CD4-positive, alpha-beta T cell treated with Interleukin-2 at 100 ng/mL for 4 hours (primary cell): ENCODE data around the gene PRKCE.

ENCODE experiments used
- DNase-seq: peaks from one replicate; pipeline ENCODE4 v3.0.0-alpha.2; 2020; ENCODE audit warnings: low spot score

The PRKCE gene

DNA sequence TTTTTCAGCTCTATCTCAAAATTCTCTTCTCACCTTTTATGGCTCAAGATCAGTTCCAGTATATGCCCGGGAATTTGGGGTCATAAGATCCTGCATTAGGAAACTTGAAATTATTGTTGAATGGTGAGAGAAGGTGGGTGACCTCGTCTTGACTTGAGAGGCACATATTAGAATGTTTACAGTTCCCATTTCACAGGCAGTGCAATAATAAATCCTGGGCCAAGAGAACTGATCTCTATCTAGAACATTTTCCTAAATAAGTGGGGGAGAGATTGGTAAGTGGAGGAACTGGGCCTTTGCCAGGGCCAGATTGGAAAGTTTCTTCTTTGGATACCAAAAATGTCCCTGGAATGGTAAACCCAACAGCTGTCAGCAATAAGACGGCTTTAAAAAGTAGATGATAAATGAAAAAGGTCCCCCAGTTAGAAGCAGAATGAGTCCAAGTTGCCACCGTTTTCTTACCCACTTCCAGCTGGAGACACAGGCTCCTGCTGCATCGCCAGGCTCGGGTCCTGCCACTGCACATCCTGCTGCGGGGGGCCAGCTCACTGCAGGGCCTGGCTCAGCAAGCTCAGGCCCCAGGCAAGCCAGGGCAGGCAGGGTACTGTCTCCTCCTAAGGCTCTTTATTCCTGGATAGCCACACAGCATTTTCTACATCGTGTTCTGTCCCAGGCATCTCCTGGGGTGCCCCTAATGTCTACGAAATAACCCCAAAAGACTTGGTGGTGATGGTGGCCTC is 519.3 kb downstream of the PRKCE start:
- DNase-seq, result no peak

DNA sequence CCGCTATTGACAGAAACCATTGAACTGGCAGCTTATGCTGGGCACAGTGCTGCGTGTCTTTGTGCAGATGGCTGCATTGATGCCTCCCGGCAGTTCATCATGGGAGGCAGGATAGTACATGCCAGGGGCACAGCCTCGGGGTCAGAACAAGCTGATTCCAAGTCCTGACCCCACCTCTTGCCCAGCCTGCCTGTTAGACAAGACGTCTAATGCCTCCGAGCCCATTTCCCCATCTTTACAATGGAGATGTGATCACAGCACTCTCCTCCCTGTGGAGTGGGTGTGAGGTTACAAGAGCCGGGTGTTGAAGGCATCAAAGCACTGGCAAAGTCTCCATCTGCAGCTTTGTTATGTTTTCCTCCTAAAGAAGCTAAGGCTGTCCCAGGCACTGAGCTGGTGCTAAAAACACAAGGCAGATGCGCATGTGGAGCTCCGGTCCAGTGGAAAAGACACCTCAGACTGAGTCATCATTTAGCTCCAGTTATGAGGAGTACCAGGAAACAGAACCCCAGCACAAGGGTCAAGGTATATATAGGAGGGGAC is 520.0 kb downstream of the PRKCE start:
- no peak for DNase-seq

DNA sequence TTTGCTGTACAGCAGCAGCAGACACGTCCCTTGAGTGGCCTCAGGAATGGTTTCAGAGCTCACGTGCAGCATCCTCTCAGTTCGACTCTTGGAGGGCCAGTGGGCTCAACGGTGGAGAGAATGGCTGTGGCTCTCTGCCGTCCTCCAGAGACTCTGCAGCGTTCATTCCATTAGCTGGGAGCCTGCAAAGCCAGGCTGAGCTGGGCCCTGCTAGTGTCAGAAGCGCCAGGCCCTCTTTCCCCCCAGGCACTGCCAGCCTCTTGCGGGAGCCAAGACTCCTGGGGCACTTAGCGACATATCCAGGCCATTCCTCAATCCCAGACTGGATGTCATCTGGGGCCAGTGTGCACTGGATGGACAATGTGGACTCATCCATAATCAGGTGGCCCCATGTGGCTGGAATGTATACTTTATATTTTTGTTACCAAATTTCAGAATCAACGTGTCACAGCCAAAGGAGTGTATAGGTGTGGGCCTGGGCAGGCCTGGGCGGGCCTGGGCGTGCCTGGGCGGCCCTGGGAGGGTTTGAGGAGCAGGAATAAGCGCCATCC is 520.6 kb downstream of the PRKCE start:
- no peak for DNase-seq

DNA sequence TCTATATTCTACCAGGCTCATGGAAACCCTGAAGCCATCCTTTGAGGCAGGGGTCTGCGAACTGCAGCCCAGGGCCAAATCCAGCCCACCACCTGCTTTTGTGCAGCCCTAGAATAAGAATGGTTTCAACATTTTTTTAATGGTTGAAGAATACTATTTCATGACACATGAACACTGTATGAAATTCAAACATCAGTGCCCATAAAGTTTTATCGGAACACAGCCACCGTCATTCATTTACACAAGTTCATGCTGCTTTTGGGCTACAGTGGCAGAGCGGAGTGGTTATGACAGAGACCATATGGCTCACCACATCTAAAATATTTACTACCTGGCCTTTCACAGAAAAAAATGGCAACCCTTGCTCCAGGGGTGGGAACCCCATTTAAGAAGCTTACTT is 521.6 kb downstream of the PRKCE start:
- DNase-seq, result no peak

DNA sequence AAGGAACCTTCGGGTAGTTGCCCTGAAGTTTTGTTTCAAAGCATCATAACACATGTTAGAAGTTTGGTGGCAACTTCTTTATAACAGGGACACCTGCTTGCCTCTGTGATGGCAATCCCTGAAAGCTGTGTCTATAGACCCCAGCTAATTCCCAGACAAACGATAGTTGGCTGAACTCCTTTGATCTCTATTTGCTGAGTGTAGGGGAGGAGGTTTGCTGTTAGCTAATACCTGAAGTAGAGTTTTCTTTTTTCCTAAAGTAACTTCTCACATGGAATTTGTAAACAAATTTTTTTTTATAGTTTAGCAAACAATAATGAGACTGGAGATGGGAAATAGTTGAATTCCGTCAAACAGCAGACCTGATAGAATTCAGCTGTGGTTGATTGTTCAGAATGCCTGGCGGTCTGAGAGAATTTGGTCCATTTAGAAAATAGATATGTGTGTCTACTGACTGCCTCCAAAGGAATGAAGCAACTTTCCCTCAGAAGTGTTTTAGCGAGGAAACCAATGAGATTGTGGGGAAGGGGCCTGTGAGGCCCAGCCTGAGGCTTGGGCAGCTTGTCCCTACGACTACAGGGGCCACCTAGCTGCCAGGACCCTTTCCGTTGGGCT is 522.3 kb downstream of the PRKCE start:
- no peak for DNase-seq

DNA sequence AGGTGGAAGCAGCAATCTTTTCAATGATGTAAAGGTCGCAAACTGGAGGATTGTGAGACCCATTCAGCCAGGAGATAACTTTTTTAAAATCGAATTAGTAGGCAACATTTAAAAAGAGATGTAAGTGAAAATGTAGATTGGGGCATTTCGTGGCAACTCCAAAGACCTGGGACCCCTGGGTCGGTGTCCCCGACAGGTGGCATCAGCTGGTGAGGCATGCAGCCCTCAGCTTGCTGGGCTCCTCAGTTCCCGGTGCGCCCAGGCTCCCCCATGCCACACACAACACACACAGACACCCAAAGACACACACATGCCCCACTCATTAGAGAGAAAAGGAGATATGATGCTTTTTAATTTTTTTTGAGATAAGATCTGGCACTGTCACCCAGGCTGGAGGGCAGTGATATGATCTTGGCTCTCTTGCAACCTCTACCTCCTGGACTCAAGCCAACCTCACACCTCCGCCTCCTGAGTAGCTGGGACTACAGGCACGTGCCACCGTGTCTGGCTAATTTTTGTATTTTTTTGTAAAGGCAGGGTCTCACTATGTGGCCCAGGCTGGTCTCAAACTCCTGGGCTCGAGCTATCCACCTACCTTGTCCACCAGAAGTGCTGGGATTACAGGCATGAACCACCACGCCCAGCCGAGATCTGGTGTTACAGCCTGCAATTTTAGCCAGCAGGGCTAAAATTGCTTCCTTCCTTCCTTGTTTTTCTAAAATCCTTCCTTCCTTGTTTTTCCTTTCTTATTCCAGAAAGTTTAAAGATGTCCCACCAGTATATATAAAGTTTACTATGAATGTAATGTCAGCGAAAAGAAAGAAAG is 523.1 kb downstream of the PRKCE start:
- DNase-seq, result no peak

DNA sequence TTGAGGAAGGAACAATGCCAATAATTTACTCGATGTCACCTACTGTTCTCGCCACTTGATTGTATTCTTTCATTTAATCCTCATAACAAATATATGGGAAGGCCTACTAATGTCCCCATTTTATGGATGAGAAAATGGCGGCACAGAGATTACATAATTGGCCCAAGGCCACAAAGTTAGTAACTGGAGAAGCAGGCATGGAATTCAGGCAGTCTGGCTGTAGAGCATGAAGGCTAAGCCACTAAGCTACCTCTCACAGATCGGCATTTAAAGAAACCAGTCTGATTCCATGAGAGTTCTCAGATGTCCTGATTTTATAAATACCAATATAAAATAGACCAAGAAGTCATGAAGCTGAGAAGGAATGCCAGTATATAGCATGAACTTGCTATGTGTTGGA is 523.9 kb downstream of the PRKCE start:
- DNase-seq, result no peak

DNA sequence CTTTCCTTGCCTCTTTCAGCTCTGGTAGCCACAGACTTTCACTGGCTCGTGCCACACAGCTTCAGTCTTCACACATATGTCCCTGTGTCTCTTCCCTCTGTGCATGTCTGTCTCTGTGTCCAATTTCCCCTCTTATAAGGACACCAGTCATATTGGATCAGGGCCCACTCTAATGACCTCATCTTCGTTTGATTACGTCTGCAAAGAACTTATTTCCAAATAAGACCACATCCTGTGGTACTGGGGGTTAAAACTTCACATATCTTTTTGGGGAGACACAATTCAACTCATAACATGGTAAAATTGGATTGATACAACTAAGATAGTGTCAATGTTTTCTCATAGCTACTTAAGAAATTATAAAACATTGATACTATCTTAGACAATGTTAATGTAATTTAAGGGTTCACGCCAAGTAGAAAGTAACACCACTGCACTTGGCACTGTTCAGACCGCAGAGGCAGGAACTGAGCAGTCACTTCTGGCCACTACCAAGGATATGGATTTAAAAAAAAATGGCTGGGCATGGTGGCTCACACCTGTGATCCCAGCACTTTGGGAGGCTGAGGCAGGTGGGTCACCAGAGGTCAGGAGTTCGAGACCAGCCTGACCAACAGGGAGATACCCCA is 526.1 kb downstream of the PRKCE start:
- no peak for DNase-seq

DNA sequence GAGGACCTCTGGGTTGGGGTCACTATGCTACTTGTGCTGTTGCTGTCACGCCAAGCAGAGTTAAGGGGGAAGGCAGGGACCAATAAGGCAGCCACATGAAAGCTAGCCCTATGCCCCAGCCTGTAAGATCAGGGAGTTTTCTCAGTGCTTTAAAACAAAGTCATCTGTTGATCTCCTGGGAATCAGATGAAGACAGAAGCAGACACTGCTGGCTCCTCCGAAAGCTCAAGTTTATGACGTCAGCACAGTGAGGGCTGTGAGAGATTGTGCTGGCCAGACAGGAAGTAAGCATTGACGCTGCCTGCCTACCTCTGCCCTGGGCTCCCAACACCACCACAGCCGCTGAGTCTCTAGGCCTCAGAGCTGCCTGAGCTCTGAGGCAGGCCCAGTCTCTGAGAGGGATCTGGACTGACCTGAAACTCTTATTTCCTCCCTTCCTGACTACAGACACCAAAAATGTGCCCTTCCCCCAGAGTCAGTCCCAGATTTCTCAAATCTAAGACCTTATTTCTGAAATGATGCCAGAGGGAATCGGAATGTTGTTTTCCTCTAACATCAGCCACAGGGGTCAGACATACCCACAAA is 527.7 kb downstream of the PRKCE start:
- peak; percentile 39 for DNase-seq

DNA sequence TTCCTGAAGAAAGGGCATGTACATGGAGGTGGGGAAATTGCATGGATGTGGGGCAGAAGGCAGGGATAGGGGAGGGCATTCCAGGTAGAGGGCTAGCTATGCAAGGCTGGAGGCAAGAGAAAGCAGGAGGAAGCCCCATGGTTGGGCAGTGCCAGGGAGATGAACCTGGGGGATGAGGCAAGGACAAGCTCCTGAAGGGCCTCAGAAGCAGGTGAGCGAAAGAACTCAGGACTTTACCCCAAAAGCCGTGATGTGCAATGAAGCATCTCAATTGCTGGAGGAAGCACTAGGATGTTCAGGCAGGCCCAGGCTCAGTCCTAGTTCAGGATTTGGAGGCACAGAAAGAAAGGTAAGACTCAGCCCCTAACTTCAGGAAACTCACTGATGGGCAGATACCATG is 528.7 kb downstream of the PRKCE start:
- no peak for DNase-seq

DNA sequence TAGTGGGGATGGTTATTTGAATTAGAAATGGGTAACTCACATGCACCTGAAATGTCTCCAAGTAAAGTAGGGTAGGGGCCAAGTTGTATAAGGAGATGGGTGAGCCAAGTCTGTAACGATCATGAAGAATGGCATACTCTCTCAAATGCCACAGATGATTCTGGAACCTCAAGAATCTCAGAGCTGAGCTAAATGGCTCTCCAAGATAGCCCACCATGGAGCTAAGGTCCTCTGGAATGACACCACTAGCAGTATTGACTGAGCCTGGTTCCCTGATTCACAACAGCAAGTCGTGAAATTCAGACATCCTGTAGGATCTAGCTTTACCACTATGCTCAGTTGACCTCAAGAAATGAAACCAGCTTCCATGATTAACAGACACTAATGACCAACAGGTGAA is 529.8 kb downstream of the PRKCE start:
- no peak for DNase-seq

DNA sequence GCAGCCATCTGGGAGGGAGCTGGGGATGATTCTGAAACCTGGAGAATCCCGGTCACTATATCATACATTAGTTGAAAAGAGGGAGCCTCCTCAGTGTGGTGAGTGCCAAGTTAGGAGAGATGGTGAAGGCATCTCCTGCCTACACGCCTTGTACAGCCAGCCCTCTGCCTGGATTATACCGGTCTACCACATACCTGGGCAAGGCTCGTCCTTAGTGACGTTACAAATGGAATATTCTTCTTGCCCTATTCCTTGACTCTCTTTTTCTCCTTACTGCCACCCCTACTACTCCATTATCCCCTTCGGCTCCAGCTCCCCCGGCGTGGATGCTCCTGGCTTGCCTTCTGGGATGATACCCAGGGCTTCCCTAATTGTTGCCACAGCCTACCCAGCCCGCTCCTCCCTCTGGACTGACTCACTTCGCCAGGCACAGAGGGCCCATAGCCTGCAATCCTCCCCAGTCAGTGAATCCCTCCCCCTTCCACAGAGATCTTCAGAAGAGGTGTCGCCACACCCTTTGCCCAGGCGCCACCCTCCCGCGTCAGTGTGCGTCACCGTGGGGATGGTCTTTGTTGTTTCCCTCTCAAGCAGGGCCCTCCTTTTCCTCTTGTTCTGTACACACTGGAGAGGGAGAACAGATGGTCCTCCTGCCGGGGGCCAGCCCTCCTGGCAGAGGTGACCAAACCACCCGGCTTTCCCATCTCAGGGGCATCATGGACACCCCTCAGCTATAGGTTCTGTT is 530.5 kb downstream of the PRKCE start:
- DNase-seq, result no peak

DNA sequence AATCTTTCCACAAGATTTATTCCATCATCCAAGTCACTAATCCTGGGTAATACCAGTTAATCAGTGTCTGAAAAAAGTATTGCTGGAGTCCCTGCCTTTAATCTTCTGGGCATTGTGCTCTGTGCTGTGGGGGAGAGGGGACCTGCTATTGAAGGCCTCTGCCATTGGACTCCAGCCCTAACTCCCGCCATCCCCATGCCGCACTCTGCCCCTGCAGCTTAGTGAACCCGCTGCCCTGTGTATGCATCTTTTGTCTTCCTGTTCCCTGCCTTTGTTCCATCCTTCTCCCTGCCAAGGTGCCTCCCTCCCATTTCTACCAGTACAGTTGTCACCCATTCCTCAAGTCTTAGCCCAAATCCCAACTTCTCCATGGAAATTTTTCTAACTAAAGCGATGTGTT is 532.0 kb downstream of the PRKCE start:
- DNase-seq, result no peak

DNA sequence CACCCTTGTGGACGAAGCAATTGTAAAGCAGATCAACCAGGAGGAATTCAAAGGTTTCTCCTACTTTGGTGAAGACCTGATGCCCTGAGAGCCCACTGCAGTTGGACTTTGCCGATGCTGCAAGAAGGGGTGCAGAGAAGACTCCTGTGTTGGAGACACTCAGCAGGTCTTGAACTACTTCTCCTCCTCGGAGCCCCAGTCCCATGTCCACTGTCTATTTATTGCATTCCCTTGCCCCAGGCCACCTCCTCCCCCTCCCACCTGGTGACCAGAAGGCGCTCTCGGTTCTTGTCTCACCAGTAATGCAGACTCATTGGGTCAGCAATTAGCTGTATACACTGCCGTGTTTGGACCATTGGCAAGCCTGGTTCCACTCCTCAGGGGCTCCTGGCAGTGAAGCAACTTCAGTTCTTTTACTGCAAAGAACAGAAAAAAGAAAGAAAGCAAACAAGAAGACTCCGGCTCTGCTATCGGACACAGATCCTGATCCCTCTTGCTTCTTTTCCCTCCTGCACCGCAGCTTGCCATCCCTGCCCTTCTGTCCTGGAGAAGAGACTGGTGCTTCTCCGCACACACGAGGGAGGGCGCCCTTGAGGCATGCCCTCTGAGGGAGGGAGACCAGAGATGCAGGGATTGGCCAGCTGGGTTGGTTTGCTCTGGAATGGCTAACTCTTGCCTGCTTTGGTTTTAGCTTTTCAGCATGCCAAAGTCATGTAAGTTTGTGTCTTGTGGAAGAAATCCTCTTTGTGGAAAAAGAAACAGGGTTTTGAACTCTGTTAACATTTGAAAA is 533.5 kb downstream of the PRKCE start:
- no peak for DNase-seq

DNA sequence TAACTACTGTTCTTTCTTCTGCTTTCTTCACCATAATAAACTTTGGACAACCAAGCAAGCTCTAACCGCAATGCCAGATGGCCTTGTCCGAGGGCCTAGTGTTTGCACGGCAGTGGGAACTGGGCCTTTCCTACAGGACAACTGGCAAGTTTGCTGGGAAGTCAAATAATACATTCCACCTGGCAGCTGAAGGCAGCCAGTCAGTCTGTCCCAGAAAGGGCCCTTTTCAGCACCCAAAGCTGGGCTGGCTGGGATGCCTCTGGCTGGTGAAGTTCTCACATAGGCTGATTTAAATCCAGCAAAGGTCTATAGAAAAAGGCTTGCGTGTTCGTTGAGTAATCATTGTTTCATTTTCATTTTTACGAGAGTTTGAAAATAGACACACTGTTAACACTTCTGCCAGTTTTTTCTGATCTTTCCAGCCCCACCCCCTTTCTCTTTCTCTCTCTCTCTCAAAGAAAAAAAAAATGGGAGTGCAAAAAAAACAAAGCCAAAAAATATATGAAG is 535.7 kb downstream of the PRKCE start:
- DNase-seq, result peak; percentile 11

DNA sequence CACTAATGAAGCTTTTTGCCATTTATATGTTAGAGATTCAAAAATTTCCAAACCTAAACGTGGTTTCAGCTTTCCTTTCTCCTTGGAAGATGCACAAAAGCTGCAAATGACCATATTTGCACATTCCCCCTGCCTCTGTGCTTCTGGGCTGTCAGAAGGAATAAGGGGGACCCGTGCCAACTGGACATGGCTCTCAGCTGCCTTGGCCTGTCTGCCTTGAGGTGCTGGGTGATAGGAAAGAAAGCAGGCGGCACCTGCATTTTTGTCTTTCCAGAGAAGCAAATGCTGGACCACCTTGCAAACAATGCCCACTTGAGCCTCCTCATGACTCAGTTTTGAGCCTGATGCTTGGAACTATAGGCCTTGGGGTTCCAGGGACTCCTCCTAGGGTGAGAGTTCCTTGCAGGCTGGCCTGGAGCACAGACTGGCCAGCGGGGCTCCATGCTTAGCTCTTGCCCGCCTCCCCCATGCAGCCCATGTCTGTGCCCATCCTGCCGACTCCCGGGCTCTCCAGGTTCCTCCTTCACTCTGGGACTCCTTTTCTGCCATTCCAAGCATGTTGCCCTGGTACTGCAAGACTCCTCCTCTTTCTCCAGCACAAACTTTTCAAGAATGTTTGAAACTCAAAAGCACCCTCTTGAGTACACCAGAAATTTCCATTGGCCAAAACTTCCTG is 536.7 kb downstream of the PRKCE start:
- DNase-seq, result no peak

DNA sequence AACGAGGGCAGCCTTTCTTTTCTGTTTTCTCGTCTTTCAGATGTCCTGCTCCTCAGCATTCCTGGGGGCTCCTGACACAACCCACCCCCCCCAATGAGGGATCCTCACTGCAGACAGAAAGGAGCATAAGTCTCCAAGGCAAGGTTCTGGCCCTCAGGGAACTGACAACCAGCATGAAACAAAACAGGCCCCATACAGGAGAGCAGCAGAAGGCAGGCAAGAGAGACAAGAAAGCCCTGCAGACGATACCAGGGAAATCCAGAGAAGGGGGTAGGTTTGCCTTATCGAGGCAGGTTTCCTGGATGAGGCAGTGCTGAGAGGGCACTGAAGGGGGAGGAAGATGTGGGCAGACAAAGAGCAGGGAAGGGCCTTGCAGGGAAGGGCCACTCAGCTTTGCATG is 541.9 kb downstream of the PRKCE start:
- no peak for DNase-seq

DNA sequence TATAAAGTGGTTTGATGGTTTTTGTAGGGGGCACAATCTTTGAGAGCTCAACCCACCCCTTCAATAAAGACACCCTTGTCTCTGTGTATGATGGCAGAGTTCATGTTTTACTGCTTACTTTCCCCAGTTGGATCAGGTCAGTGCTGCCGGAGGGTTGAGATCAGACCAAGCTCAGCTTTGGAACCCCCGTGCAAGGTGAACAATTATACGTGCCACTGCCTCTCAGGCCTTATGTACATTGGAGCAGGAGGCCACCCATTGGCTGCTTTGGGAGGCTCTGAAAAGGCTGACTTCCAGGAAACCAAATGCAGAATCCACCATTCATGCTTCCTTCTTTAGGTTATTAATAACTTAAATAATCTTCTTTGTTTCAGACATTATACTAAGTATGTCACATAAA is 542.4 kb downstream of the PRKCE start:
- no peak for DNase-seq

DNA sequence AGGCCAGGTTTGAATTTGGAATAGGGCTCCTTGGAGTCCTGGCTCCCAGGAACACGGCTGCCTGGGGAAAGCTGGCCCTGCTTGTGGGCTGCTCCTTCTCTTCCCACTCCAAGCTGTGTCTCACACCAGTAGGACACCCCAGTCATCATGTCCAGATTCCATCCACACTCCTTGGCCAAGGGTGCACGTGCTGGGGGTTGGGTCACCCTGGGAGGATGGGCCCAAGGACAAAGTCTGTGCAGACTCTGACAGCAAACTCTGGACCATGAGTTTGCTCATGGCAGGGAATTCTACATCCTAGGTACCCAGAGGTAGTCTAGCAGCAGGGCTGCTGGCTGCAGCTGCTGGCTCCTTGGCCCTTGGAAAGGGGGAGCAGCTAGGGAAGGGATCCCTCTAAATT is 543.4 kb downstream of the PRKCE start:
- DNase-seq, result no peak
